Measurements from ENCODE around the gene FANCB.

DNA sequence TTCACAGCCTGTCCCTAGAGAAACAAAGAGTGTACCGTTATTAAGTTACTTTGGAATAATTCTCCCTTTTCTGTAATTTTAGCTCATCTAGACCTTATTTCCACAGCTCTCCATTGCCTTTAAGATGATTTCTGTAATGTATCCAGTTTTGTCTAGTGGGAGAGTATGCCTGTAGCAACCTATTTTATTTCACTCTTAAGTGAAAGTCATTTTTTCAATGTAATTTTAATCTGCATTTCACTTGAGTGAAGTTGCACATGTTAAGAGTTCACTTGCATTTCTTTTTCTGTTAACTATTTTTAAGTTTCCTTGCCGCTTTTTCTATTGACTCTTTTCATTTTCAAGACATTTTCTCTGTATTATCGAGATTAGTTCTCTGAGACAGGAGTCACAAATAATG, 46.5 kb downstream of the FANCB start:
- TF ChIP-seq, protein P1, sequence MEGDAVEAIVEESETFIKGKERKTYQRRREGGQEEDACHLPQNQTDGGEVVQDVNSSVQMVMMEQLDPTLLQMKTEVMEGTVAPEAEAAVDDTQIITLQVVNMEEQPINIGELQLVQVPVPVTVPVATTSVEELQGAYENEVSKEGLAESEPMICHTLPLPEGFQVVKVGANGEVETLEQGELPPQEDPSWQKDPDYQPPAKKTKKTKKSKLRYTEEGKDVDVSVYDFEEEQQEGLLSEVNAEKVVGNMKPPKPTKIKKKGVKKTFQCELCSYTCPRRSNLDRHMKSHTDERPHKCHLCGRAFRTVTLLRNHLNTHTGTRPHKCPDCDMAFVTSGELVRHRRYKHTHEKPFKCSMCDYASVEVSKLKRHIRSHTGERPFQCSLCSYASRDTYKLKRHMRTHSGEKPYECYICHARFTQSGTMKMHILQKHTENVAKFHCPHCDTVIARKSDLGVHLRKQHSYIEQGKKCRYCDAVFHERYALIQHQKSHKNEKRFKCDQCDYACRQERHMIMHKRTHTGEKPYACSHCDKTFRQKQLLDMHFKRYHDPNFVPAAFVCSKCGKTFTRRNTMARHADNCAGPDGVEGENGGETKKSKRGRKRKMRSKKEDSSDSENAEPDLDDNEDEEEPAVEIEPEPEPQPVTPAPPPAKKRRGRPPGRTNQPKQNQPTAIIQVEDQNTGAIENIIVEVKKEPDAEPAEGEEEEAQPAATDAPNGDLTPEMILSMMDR (IDR thresholded peaks at IDR 0.05; ENCODE audit: insufficient read depth, low read depth, low read length) = no peak
- TF ChIP-seq EZH2 (IDR thresholded peaks at IDR 0.05; ENCODE audit: insufficient read depth, low read length) = no peak
